IMR-90 (cell line): Measurements from ENCODE around the gene IL4R.

Experiments used
- POLR2A ChIP-seq: IDR thresholded peaks from 2 replicates; pipeline ENCODE4 v1.6.1; 2012; ENCODE audit warnings: mild to moderate bottlenecking, low read depth, low read length
- RAD21 ChIP-seq: IDR thresholded peaks from 2 replicates; pipeline ENCODE4 v1.6.1; 2012; ENCODE audit warnings: low read length, improper control_type of control experiment
- SMC3 ChIP-seq: fragments of 150-350 bp; IDR thresholded peaks from 2 replicates; pipeline ENCODE4 v1.6.1; 2016; ENCODE audit warnings: low read depth, mild to moderate bottlenecking, antibody characterized with exemption, low read length, moderate library complexity
- TF ChIP-seq, protein P1 (sequence below): fragments of 150-350 bp; IDR thresholded peaks from 2 replicates; pipeline ENCODE4 v1.6.1; 2017; ENCODE audit warnings: mild to moderate bottlenecking, antibody characterized with exemption, low read length, low read depth
- TF ChIP-seq, protein P2 (sequence below): conservative IDR thresholded peaks from 2 replicates; pipeline ENCODE4 v1.5.1; 2012; ENCODE audit warnings: mild to moderate bottlenecking, low read depth, low read length, improper control_type of control experiment

DNA sequence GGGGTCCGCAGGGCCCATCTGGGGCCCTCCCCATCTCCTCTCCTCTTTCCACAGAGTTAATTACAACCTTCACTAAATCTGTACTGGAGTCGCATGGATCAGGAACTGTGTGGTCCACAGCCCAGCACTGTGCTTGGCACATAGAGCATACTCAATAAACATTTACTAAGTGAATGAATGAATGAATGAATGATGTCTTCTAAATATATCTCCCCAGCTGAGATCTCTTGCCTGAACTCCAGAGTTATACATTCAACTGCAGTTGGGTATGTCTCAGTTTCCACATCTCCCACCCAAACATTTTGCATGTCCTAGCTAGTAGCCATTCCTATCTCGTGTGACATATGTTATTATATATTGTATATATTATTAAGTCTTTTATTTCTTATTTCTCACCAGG is 59.5 kb downstream of the IL4R start:
- TF ChIP-seq, protein P1, sequence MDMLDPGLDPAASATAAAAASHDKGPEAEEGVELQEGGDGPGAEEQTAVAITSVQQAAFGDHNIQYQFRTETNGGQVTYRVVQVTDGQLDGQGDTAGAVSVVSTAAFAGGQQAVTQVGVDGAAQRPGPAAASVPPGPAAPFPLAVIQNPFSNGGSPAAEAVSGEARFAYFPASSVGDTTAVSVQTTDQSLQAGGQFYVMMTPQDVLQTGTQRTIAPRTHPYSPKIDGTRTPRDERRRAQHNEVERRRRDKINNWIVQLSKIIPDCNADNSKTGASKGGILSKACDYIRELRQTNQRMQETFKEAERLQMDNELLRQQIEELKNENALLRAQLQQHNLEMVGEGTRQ, result no peak
- TF ChIP-seq, protein P2, sequence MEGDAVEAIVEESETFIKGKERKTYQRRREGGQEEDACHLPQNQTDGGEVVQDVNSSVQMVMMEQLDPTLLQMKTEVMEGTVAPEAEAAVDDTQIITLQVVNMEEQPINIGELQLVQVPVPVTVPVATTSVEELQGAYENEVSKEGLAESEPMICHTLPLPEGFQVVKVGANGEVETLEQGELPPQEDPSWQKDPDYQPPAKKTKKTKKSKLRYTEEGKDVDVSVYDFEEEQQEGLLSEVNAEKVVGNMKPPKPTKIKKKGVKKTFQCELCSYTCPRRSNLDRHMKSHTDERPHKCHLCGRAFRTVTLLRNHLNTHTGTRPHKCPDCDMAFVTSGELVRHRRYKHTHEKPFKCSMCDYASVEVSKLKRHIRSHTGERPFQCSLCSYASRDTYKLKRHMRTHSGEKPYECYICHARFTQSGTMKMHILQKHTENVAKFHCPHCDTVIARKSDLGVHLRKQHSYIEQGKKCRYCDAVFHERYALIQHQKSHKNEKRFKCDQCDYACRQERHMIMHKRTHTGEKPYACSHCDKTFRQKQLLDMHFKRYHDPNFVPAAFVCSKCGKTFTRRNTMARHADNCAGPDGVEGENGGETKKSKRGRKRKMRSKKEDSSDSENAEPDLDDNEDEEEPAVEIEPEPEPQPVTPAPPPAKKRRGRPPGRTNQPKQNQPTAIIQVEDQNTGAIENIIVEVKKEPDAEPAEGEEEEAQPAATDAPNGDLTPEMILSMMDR, result no peak
- no peak for TF ChIP-seq SMC3
- no peak for TF ChIP-seq POLR2A
- no peak for TF ChIP-seq RAD21
